Neural progenitor cell (in vitro differentiated cells): ENCODE data around the gene DNMT3B.
"Not testable (repeated sequence)": the region's sequence is repeated elsewhere in the genome, so short reads cannot be mapped to it uniquely, and the experiment has no call there.

Source experiments
- CTCF ChIP-seq: fragments of 200-600 bp; sonication (generic); IDR thresholded peaks from 2 replicates; pipeline ENCODE4 v1.5.1; 2017; ENCODE audit warnings: antibody characterized with exemption, mild to moderate bottlenecking
- EZH2 ChIP-seq: fragments of 200-600 bp; sonication (generic); IDR thresholded peaks from 2 replicates; pipeline ENCODE4 v1.6.1; 2017; ENCODE audit warnings: antibody characterized with exemption, mild to moderate bottlenecking, moderate library complexity
- EZH2phosphoT487 ChIP-seq: fragments of 200-600 bp; sonication (generic); IDR thresholded peaks from 2 replicates; pipeline ENCODE4 v1.6.1; 2017; ENCODE audit warnings: antibody characterized with exemption

GRCh38 chr20:32797571-32797970, 35.4 kb downstream of the DNMT3B start:
- not testable (repeated sequence) for TF ChIP-seq EZH2, CTCF, EZH2phosphoT487
